Smooth muscle cell (in vitro differentiated cells): ENCODE data around the gene L3MBTL4. TPM values are rescaled to one million over a fixed set of nuclear protein-coding genes. Genes with fewer than 3 reads are reported as not detected.

Source experiments
- DNase-seq: peaks from one replicate; lab custom pipeline; 2025; ENCODE audit not compliant: unreplicated experiment; lab: John Stamatoyannopoulos, UW
- H2AFZ ChIP-seq: fragments of 200-600 bp; sonication (generic); 2 replicates; pipeline ENCODE4 v1.6.0; 2016; ENCODE audit warnings: antibody characterized with exemption, low read depth, mild to moderate bottlenecking
- H3F3A ChIP-seq: fragments of 200-600 bp; sonication (generic); 2 replicates; pipeline ENCODE4 v1.6.0; 2017; ENCODE audit warnings: antibody characterized with exemption, low read depth
- H3K27ac ChIP-seq: fragments of 200-600 bp; sonication (generic); 2 replicates; pipeline ENCODE4 v1.5.1; 2016; ENCODE audit warnings: low read depth, mild to moderate bottlenecking
- H3K27me3 ChIP-seq: fragments of 200-600 bp; sonication (generic); 2 replicates; pipeline ENCODE4 v1.6.1; 2016; ENCODE audit warnings: low read depth, mild to moderate bottlenecking
- H3K36me3 ChIP-seq: fragments of 200-600 bp; sonication (generic); 2 replicates; pipeline ENCODE4 v1.5.1; 2016; ENCODE audit warnings: low read depth
- H3K4me1 ChIP-seq: fragments of 200-600 bp; sonication (generic); 2 replicates; pipeline ENCODE4 v1.5.1; 2016; ENCODE audit warnings: low read depth
- H3K4me2 ChIP-seq: fragments of 200-600 bp; sonication (generic); 2 replicates; pipeline ENCODE4 v1.6.0; 2016; ENCODE audit warnings: mild to moderate bottlenecking
- H3K4me3 ChIP-seq: fragments of 200-600 bp; sonication (generic); 2 replicates; pipeline ENCODE4 v1.5.1; 2016; ENCODE audit warnings: mild to moderate bottlenecking
- H3K79me2 ChIP-seq: fragments of 200-600 bp; sonication (generic); 2 replicates; pipeline ENCODE4 v1.6.0; 2016; ENCODE audit warnings: low read depth, mild to moderate bottlenecking
- H3K9ac ChIP-seq: fragments of 200-600 bp; sonication (generic); 2 replicates; pipeline ENCODE4 v1.6.0; 2016; ENCODE audit warnings: low read depth
- H3K9me3 ChIP-seq: fragments of 200-600 bp; sonication (generic); replicated peaks from 2 replicates; pipeline ENCODE4 v1.5.1; 2016; ENCODE audit warnings: low read depth
- H4K20me1 ChIP-seq: fragments of 200-600 bp; sonication (generic); 2 replicates; pipeline ENCODE4 v1.6.0; 2016; ENCODE audit warnings: low read depth
- CTCF ChIP-seq: fragments of 200-600 bp; sonication (generic); IDR thresholded peaks from 2 replicates; pipeline ENCODE4 v1.5.1; 2017; ENCODE audit warnings: borderline replicate concordance, mild to moderate bottlenecking, antibody characterized with exemption; ENCODE audit not compliant: insufficient read depth, poor library complexity, severe bottlenecking
- WGBS: methylation state at CpG from one replicate; pipeline ENCODE4 v1.1.7; 2016; ENCODE audit warnings: low lambda C conversion rate; 5-methylcytosine and 5-hydroxymethylcytosine counted together
- polyA plus RNA-seq: library from polyadenylated mRNA; unstranded; fragments of >200 nt; fragmentation: Nextera tagmentation; extraction: Ambion mirVana; gene quantifications from 2 replicates; pipeline ENCODE4 v1.2.1, GENCODE V29; 2016
- total RNA-seq: library from RNA; depleted of rRNA; stranded (reverse); fragments of >200 nt; gene quantifications from 2 replicates; pipeline ENCODE4 v1.2.3, GENCODE V29; 2014

Gene L3MBTL4
- total and polyA plus RNA-seq, 2 experiments from 2014 or later: 3.4 TPM; not detected in 1

GRCh38 chr18:6239716-6240115 is 175.0 kb downstream of the L3MBTL4 start:
- Histone ChIP-seq H3K4me3 (no peak overlapping the region), H3K79me2 (no peaks in the 10 kb centered on the region), H3K27me3 (no peaks in the 10 kb centered on the region), H3K4me1 (no peaks in the 10 kb centered on the region), H2AFZ (no peak overlapping the region), H3K9me3 (no peaks in the 10 kb centered on the region), H3F3A (no peaks in the 10 kb centered on the region), H3K27ac (no peak overlapping the region), H3K36me3 (no peaks in the 10 kb centered on the region), H3K9ac (no peak overlapping the region), H3K4me2 (no peak overlapping the region), H4K20me1 (no peaks in the 10 kb centered on the region)
- no peak for TF ChIP-seq CTCF
- 89% methylated on average over 6 of the region's 6 CpGs for WGBS
- DNase-seq: no peak

- Histone ChIP-seq H3K4me3 (no peak overlapping the region), H3K27me3 (no peaks in the 10 kb centered on the region), H3K27ac (no peak overlapping the region), H3K36me3 (no peaks in the 10 kb centered on the region), H4K20me1 (no peaks in the 10 kb centered on the region), H3K4me2 (no peak overlapping the region), H3K4me1 (no peaks in the 10 kb centered on the region), H3K79me2 (no peaks in the 10 kb centered on the region), H3K9me3 (no peaks in the 10 kb centered on the region), H3K9ac (no peak overlapping the region), H2AFZ (no peak overlapping the region), H3F3A (no peaks in the 10 kb centered on the region)
- WGBS: 89% methylated on average over 2 of the region's 2 CpGs
- no peak for DNase-seq
- no peak for TF ChIP-seq CTCF
Observed at GRCh38 chr18:6236258-6236657, 178.5 kb downstream of the L3MBTL4 start.

- 91% methylated on average over 4 of the region's 4 CpGs for WGBS
- no peak overlapping the region for H3K9ac ChIP-seq
- no peaks in the 10 kb centered on the region for H3F3A ChIP-seq
- no peaks in the 10 kb centered on the region for H4K20me1 ChIP-seq
- H3K79me2 ChIP-seq: no peaks in the 10 kb centered on the region
- H3K4me3 ChIP-seq: no peak overlapping the region
- H2AFZ ChIP-seq: no peak overlapping the region
- no peak overlapping the region for H3K27ac ChIP-seq
- no peaks in the 10 kb centered on the region for H3K4me1 ChIP-seq
- no peak overlapping the region for H3K4me2 ChIP-seq
- peaks cover 5% of the 10 kb centered on the region for H3K27me3 ChIP-seq
- no peaks in the 10 kb centered on the region for H3K9me3 ChIP-seq
- no peak for TF ChIP-seq CTCF
- no peaks in the 10 kb centered on the region for H3K36me3 ChIP-seq
- no peak for DNase-seq
Observed at GRCh38 chr18:6222271-6222670, 192.4 kb downstream of the L3MBTL4 start.

- Histone ChIP-seq H3K4me2 (no peak overlapping the region), H2AFZ (no peak overlapping the region), H3F3A (no peaks in the 10 kb centered on the region), H3K9ac (no peak overlapping the region), H3K9me3 (no peaks in the 10 kb centered on the region), H3K79me2 (no peaks in the 10 kb centered on the region), H3K27ac (no peak overlapping the region), H3K4me3 (no peak overlapping the region), H3K36me3 (no peaks in the 10 kb centered on the region), H3K4me1 (no peaks in the 10 kb centered on the region), H4K20me1 (no peaks in the 10 kb centered on the region), H3K27me3 (peaks cover 6% of the 10 kb centered on the region)
- no peak for TF ChIP-seq CTCF
- no peak for DNase-seq
- WGBS: 88% methylated on average over 2 of the region's 2 CpGs
Observed at GRCh38 chr18:6221602-6222014, 193.1 kb downstream of the L3MBTL4 start.
